Measurements from ENCODE around the gene SYNC. TPM values are rescaled to one million over a fixed set of nuclear protein-coding genes. Genes with fewer than 3 reads are reported as not detected.
A peak's percentile ranks its signal among the peaks of the same experiment; 100 is the strongest.

SYNC gene
- total and polyA plus RNA-seq, 2 donors (not counting 1 experiment from before 2014, with no cell fraction given): 50.9 to 58.1 TPM

GRCh38 chr1:32744071-32744425 is 41.5 kb upstream of the SYNC start:
- H3K27me3 ChIP-seq (ENCODE audit: control insufficient read depth, insufficient read depth, low read length): no peaks in the 10 kb centered on the region
- no peak overlapping the region for H3K4me2 ChIP-seq (ENCODE audit: extremely low read depth, insufficient read depth, low read length)
- no peaks in the 10 kb centered on the region for H4K20me1 ChIP-seq (ENCODE audit: control insufficient read depth, extremely low read depth, insufficient read depth, low read length)
- no peak overlapping the region for H3K9ac ChIP-seq (ENCODE audit: insufficient read depth, low read length)
- no peak overlapping the region for H3K27ac ChIP-seq (ENCODE audit: insufficient read depth, low read length)
- no peaks in the 10 kb centered on the region for H3K79me2 ChIP-seq (ENCODE audit: control insufficient read depth, insufficient read depth, low read length)
- H3K36me3 ChIP-seq (ENCODE audit: control insufficient read depth, insufficient read depth, low read length): no peaks in the 10 kb centered on the region
- H3K9me3 ChIP-seq (ENCODE audit: control insufficient read depth, insufficient read depth, low read depth, low read length): no peaks in the 10 kb centered on the region
- H3K4me1 ChIP-seq (ENCODE audit: control insufficient read depth, extremely low read depth, insufficient read depth, low read length): peaks cover 12% of the 10 kb centered on the region
- TF ChIP-seq EZH2 (IDR thresholded peaks at IDR 0.05; ENCODE audit: low read length, missing control alignments) (no peak), CTCF (conservative IDR thresholded peaks at IDR 0.05 in 1 of 2, IDR thresholded peaks at IDR 0.05 in 1 of 2; ENCODE audit: low read depth in 1 of 2, low read length in 2 of 2) (no peak)
- no peak overlapping the region for H3K4me3 ChIP-seq (replicated peaks in 1 of 4; ENCODE audit: control extremely low read depth in 1 of 4, insufficient read depth in 1 of 4, low read depth in 3 of 4, low read length in 4 of 4)
- no peak for DNase-seq (ENCODE audit: low read depth in 2 of 2)
- no peak overlapping the region for H2AFZ ChIP-seq (ENCODE audit: low read length)

- no peak overlapping the region for H2AFZ ChIP-seq (ENCODE audit: low read length)
Measured at GRCh38 chr1:32743380-32744070, 41.0 kb upstream of the SYNC start.

DNA sequence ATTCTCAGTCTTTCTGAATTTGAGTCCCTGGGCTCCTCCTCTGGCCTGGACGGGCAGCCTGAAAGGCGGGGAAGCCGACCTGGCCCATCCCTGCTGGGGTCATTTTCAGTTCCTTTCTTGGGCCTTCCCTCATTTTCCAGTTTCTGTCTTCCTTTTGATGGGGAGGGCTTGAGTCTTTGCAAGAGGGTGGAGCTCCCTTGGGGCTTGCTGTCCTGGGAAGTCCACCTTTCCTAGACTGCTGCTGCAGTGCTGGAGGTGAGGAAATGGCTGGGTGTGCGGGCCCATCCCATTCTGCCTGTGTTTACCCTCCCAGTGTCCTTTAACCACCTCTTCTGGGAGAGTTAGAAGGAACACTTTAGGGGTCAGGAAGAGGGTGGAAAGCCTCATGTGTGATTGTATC is 40.4 kb upstream of the SYNC start:
- Histone ChIP-seq H3K27ac (ENCODE audit: insufficient read depth, low read length) (no peak overlapping the region), H2AFZ (ENCODE audit: low read length) (no peak overlapping the region), H3K9ac (ENCODE audit: insufficient read depth, low read length) (peak overlapping the region; percentile 16), H3K4me2 (ENCODE audit: extremely low read depth, insufficient read depth, low read length) (peak overlapping the region; percentile 77), H3K9me3 (ENCODE audit: control insufficient read depth, insufficient read depth, low read depth, low read length) (no peaks in the 10 kb centered on the region), H3K4me3 (replicated peaks in 1 of 4; ENCODE audit: control extremely low read depth in 1 of 4, insufficient read depth in 1 of 4, low read depth in 3 of 4, low read length in 4 of 4) (peak overlapping the region in 3 of 4 experiments; percentile 61 to 74 (median 62)), H3K36me3 (ENCODE audit: control insufficient read depth, insufficient read depth, low read length) (no peaks in the 10 kb centered on the region), H4K20me1 (ENCODE audit: control insufficient read depth, extremely low read depth, insufficient read depth, low read length) (no peaks in the 10 kb centered on the region), H3K79me2 (ENCODE audit: control insufficient read depth, insufficient read depth, low read length) (no peaks in the 10 kb centered on the region), H3K27me3 (ENCODE audit: control insufficient read depth, insufficient read depth, low read length) (no peaks in the 10 kb centered on the region), H3K4me1 (ENCODE audit: control insufficient read depth, extremely low read depth, insufficient read depth, low read length) (peaks cover 12% of the 10 kb centered on the region)
- DNase-seq (ENCODE audit: low read depth in 2 of 2): no peak
- TF ChIP-seq CTCF (conservative IDR thresholded peaks at IDR 0.05 in 1 of 2, IDR thresholded peaks at IDR 0.05 in 1 of 2; ENCODE audit: low read depth in 1 of 2, low read length in 2 of 2) (no peak), EZH2 (IDR thresholded peaks at IDR 0.05; ENCODE audit: low read length, missing control alignments) (no peak)

More at GRCh38 chr1:32743380-32744070, 41.0 kb upstream of the SYNC start:
- no peaks in the 10 kb centered on the region for H4K20me1 ChIP-seq (ENCODE audit: control insufficient read depth, extremely low read depth, insufficient read depth, low read length)
- H3K4me3 ChIP-seq (replicated peaks in 1 of 4; ENCODE audit: control extremely low read depth in 1 of 4, insufficient read depth in 1 of 4, low read depth in 3 of 4, low read length in 4 of 4): peak overlapping the region in 1 of 4 experiments; percentile 74
- TF ChIP-seq CTCF (conservative IDR thresholded peaks at IDR 0.05 in 1 of 2, IDR thresholded peaks at IDR 0.05 in 1 of 2; ENCODE audit: low read depth in 1 of 2, low read length in 2 of 2): no peak
- TF ChIP-seq EZH2 (IDR thresholded peaks at IDR 0.05; ENCODE audit: low read length, missing control alignments): no peak
- peaks cover 12% of the 10 kb centered on the region for H3K4me1 ChIP-seq (ENCODE audit: control insufficient read depth, extremely low read depth, insufficient read depth, low read length)
- H3K4me2 ChIP-seq (ENCODE audit: extremely low read depth, insufficient read depth, low read length): peak overlapping the region; percentile 77
- no peaks in the 10 kb centered on the region for H3K9me3 ChIP-seq (ENCODE audit: control insufficient read depth, insufficient read depth, low read depth, low read length)
- H3K27ac ChIP-seq (ENCODE audit: insufficient read depth, low read length): no peak overlapping the region
- H3K79me2 ChIP-seq (ENCODE audit: control insufficient read depth, insufficient read depth, low read length): no peaks in the 10 kb centered on the region
- no peak overlapping the region for H3K9ac ChIP-seq (ENCODE audit: insufficient read depth, low read length)
- no peaks in the 10 kb centered on the region for H3K27me3 ChIP-seq (ENCODE audit: control insufficient read depth, insufficient read depth, low read length)
- no peaks in the 10 kb centered on the region for H3K36me3 ChIP-seq (ENCODE audit: control insufficient read depth, insufficient read depth, low read length)
- DNase-seq (ENCODE audit: low read depth in 2 of 2): no peak
